Spleen (tissue), 11 donors: ENCODE measurements around the gene CLDN2. TPM values are rescaled to one million over a fixed set of nuclear protein-coding genes. Genes with fewer than 3 reads are reported as not detected.
A peak's percentile ranks its signal among the peaks of the same experiment; 100 is the strongest.

Experiments used
- DNase-seq: peaks from one replicate; pipeline ENCODE4 v3.0.0-alpha.2; 2020
- H3K27ac ChIP-seq, 8 donors: fragments of 200-600 bp; sonication (generic) in 7 of 8; 1 replicate in 4 of 8; 2 replicates in 4 of 8; pipeline versions ENCODE4 v1.5.0 to v1.8.0; 2016 to 2021; ENCODE audit warnings: inconsistent platforms in 4 of 8, mild to moderate bottlenecking in 4 of 8, moderate library complexity in 1 of 8
- H3K27me3 ChIP-seq, 7 donors: fragments of 200-600 bp; sonication (generic) in 6 of 7; replicated peaks in 1 of 7; 1 replicate in 4 of 7; 2 replicates in 3 of 7; pipeline versions ENCODE4 v1.5.0 to v1.8.0; 2016 to 2021; ENCODE audit warnings: inconsistent platforms in 3 of 7, mild to moderate bottlenecking in 1 of 7
- H3K36me3 ChIP-seq, 6 donors: fragments of 200-600 bp; sonication (generic) in 5 of 6; 1 replicate in 4 of 6; 2 replicates in 2 of 6; pipeline versions ENCODE4 v1.5.0 to v1.8.0; 2016 to 2021; ENCODE audit warnings: inconsistent platforms in 2 of 6
- H3K4me1 ChIP-seq, 6 donors: fragments of 200-600 bp; sonication (generic) in 5 of 6; 1 replicate in 3 of 6; 2 replicates in 3 of 6; pipeline versions ENCODE4 v1.5.0 to v1.8.0; 2016 to 2021; ENCODE audit warnings: inconsistent platforms in 3 of 6
- H3K4me3 ChIP-seq, 8 donors: fragments of 200-600 bp; sonication (generic) in 7 of 8; 1 replicate in 4 of 8; 2 replicates in 4 of 8; pipeline versions ENCODE4 v1.5.0 to v1.8.0; 2016 to 2021; ENCODE audit warnings: inconsistent platforms in 4 of 8, mild to moderate bottlenecking in 4 of 8, moderate library complexity in 2 of 8
- H3K9me3 ChIP-seq, 8 donors: fragments of 200-600 bp; sonication (generic) in 7 of 8; 1 replicate in 4 of 8; 2 replicates in 4 of 8; pipeline versions ENCODE4 v1.5.0 to v1.8.0; 2016 to 2021; ENCODE audit warnings: inconsistent platforms in 4 of 8
- POLR2A ChIP-seq, 3 donors: fragments of 450-650 bp; IDR thresholded peaks; one replicate each; pipeline ENCODE4 v1.5.1; 2017; ENCODE audit warnings: antibody characterized with exemption in 3 of 3, mild to moderate bottlenecking in 1 of 3
- POLR2AphosphoS5 ChIP-seq, 3 donors: sonication (generic); formaldehyde crosslinking; IDR thresholded peaks; one replicate each; pipeline ENCODE4 v1.5.1; 2017; ENCODE audit warnings: antibody characterized with exemption in 3 of 3
- WGBS, 5 donors: extraction: QIAGEN DNeasy Blood & Tissue Kit in 3 of 5; methylation state at CpG; one replicate each; pipeline versions ENCODE4 v1.1.5 to v1.1.7; 2013 to 2018; 5-methylcytosine and 5-hydroxymethylcytosine counted together
- intact Hi-C: fragments of 100-400 bp; cut with DNase I; formaldehyde crosslinking; loops from one replicate; pipeline ENCODE4 v1.15.0; 2023; ENCODE audit warnings: low total_unique reads
- polyA plus RNA-seq, 3 donors: library from polyadenylated mRNA; stranded (reverse); fragments of 200-250 nt; gene quantifications; one replicate each; pipeline ENCODE4 v1.2.1, GENCODE V29; 2013
- total RNA-seq, 7 donors: library from RNA; depleted of rRNA in 3 of 7; stranded (reverse); fragments of >200 nt in 3 of 7; fragmentation: NEBNext Ultra II Directional in 4 of 7; extraction: Animal tissue kit (Norgen Biotek cat#: 25700) in 4 of 7; gene quantifications; one replicate each; pipeline versions ENCODE4 v1.1.0 to v1.2.1, GENCODE V29; 2016 to 2021
- TF ChIP-seq, protein P1 (sequence below), 11 experiments: fragments of 200-600 bp in 7 of 11; fragments of 450-650 bp in 4 of 11; sonication (generic) in 4 of 11; IDR thresholded peaks in 8 of 11; conservative IDR thresholded peaks in 3 of 11; 1 replicate in 7 of 11; 2 replicates in 4 of 11; pipeline versions ENCODE4 v1.4.0 to v1.8.0; 2016 to 2021; ENCODE audit warnings: antibody characterized with exemption in 11 of 11, inconsistent platforms in 4 of 11, mild to moderate bottlenecking in 1 of 11
- donor health status: healthy with polysubstance abuse.
- donor health status: DM: no; HTN: no; CAD: no; lungs with moderate emphysema.
- donor health status: DM: no; HTN: no; CAD: no.
- donor health status: Bipolar disorder and iron deficiency.
- donor health status: healthy.
- donor health status: DM: no; HTN: no; CAD: no.
- donor health status: DM: yes; HTN: yes; CAD: no.

CLDN2 gene
- total and polyA plus RNA-seq, 10 donors, result not detected

GRCh38 chrX:106951230-106951629 is 31.0 kb downstream of the CLDN2 start:
- TF ChIP-seq, protein P1, sequence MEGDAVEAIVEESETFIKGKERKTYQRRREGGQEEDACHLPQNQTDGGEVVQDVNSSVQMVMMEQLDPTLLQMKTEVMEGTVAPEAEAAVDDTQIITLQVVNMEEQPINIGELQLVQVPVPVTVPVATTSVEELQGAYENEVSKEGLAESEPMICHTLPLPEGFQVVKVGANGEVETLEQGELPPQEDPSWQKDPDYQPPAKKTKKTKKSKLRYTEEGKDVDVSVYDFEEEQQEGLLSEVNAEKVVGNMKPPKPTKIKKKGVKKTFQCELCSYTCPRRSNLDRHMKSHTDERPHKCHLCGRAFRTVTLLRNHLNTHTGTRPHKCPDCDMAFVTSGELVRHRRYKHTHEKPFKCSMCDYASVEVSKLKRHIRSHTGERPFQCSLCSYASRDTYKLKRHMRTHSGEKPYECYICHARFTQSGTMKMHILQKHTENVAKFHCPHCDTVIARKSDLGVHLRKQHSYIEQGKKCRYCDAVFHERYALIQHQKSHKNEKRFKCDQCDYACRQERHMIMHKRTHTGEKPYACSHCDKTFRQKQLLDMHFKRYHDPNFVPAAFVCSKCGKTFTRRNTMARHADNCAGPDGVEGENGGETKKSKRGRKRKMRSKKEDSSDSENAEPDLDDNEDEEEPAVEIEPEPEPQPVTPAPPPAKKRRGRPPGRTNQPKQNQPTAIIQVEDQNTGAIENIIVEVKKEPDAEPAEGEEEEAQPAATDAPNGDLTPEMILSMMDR (IDR thresholded peaks at IDR 0.05 in 8 of 11, conservative IDR thresholded peaks at IDR 0.05 in 3 of 11), result no peak
- TF ChIP-seq POLR2A (IDR thresholded peaks at IDR 0.05) (no peak), POLR2AphosphoS5 (IDR thresholded peaks at IDR 0.05) (no peak)
- DNase-seq, result no peak
- intact Hi-C loops, result loop anchor here (10.0 kb wide), 1 partner anchor 56 kb away; no protein-coding TSS in a partner anchor
- H3K27ac ChIP-seq, result no peak overlapping the region
- no peak overlapping the region for H3K4me3 ChIP-seq
- H3K4me1 ChIP-seq, result no peaks in the 10 kb centered on the region
- no peaks in the 10 kb centered on the region for H3K27me3 ChIP-seq
- no peaks in the 10 kb centered on the region for H3K36me3 ChIP-seq
- WGBS, 5 donors, result 86 to 97% (median 94%) methylated on average over 6 of the region's 6 CpGs
- H3K9me3 ChIP-seq, result no peaks in the 10 kb centered on the region

DNA sequence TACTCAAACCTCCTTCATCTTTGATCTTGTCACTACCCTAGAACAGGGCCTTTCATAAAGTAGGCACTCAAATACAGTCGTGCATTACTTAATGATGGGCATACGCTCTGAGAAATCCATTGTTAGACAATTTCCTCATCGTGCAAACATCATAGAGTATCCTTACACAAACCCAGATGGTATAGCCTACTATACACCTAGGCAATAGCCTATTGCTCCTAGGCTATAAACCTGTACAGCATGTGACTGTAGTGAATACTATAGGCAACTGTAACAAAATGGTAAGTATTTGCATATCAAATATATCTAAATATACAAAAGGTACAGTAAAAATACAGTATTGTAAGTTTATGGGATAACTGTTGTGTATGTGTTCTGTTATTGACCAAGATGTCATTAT is 31.9 kb downstream of the CLDN2 start:
- 74 to 93% (median 85%) methylated on average over 3 of the region's 3 CpGs for WGBS, 5 donors
- DNase-seq, result no peak
- Histone ChIP-seq H3K9me3 (no peaks in the 10 kb centered on the region), H3K4me3 (no peak overlapping the region), H3K27me3 (no peaks in the 10 kb centered on the region), H3K4me1 (no peaks in the 10 kb centered on the region), H3K36me3 (no peaks in the 10 kb centered on the region), H3K27ac (no peak overlapping the region)
- no peak for TF ChIP-seq POLR2AphosphoS5 (IDR thresholded peaks at IDR 0.05)
- TF ChIP-seq, protein P1 (IDR thresholded peaks at IDR 0.05 in 8 of 11, conservative IDR thresholded peaks at IDR 0.05 in 3 of 11), result no peak
- no peak for TF ChIP-seq POLR2A (IDR thresholded peaks at IDR 0.05)
- intact Hi-C loops, result loop anchor here (10.0 kb wide), 1 partner anchor 57 kb away; no protein-coding TSS in a partner anchor

- intact Hi-C loops, result loop anchor here (10.0 kb wide), 1 partner anchor 58 kb away; no protein-coding TSS in a partner anchor
- 56 to 92% (median 72%) methylated on average over 2 of the region's 2 CpGs for WGBS, 5 donors
These were observed 32.3 kb downstream of the CLDN2 start for GRCh38 chrX:106952538-106952937.

GRCh38 chrX:106952988-106953387 is 32.8 kb downstream of the CLDN2 start:
- WGBS, 5 donors, result 32 to 41% (median 36%) methylated on average over 1 of the region's 1 CpG
- TF ChIP-seq POLR2AphosphoS5 (IDR thresholded peaks at IDR 0.05), result no peak
- no peak for TF ChIP-seq POLR2A (IDR thresholded peaks at IDR 0.05)
- TF ChIP-seq, protein P1 (IDR thresholded peaks at IDR 0.05 in 8 of 11, conservative IDR thresholded peaks at IDR 0.05 in 3 of 11), result peak in 4 of 11 experiments; percentile 13 to 43 (median 25)
- intact Hi-C loops, result loop anchor here (10.0 kb wide), 1 partner anchor 58 kb away; no protein-coding TSS in a partner anchor
- no peak overlapping the region for H3K4me3 ChIP-seq
- DNase-seq, result no peak
- no peak overlapping the region for H3K27ac ChIP-seq
- no peaks in the 10 kb centered on the region for H3K9me3 ChIP-seq
- H3K27me3 ChIP-seq, result no peaks in the 10 kb centered on the region
- peaks cover 0 to 4% (median 0%) of the 10 kb centered on the region in 6 donors for H3K36me3 ChIP-seq
- no peaks in the 10 kb centered on the region for H3K4me1 ChIP-seq

More at GRCh38 chrX:106952538-106952937, 32.3 kb downstream of the CLDN2 start:
- no peak for DNase-seq
- Histone ChIP-seq H3K36me3 (no peaks in the 10 kb centered on the region), H3K27ac (no peak overlapping the region), H3K4me1 (no peaks in the 10 kb centered on the region), H3K27me3 (no peaks in the 10 kb centered on the region), H3K4me3 (no peak overlapping the region), H3K9me3 (no peaks in the 10 kb centered on the region)
- TF ChIP-seq, protein P1 (IDR thresholded peaks at IDR 0.05 in 8 of 11, conservative IDR thresholded peaks at IDR 0.05 in 3 of 11), result no peak
- TF ChIP-seq POLR2A (IDR thresholded peaks at IDR 0.05) (no peak), POLR2AphosphoS5 (IDR thresholded peaks at IDR 0.05) (no peak)
